Gastrocnemius medialis (tissue), 4 donors: ENCODE measurements around the gene ZNF507.

Experiments
- POLR2A ChIP-seq, 2 donors: fragments of 450-650 bp; IDR thresholded peaks; one replicate each; pipeline ENCODE4 v1.6.1; 2017; ENCODE audit warnings: antibody characterized with exemption in 2 of 2, mild to moderate bottlenecking in 2 of 2, moderate library complexity in 2 of 2
- TF ChIP-seq, protein P1 (sequence below), 5 experiments: fragments of 450-650 bp in 3 of 5; fragments of 200-600 bp in 2 of 5; sonication (generic) in 2 of 5; IDR thresholded peaks in 4 of 5; conservative IDR thresholded peaks in 1 of 5; 1 replicate in 4 of 5; 2 replicates in 1 of 5; pipeline ENCODE4 v1.5.1; 2016 to 2019; ENCODE audit warnings: antibody characterized with exemption in 5 of 5, mild to moderate bottlenecking in 3 of 5, moderate library complexity in 3 of 5

DNA sequence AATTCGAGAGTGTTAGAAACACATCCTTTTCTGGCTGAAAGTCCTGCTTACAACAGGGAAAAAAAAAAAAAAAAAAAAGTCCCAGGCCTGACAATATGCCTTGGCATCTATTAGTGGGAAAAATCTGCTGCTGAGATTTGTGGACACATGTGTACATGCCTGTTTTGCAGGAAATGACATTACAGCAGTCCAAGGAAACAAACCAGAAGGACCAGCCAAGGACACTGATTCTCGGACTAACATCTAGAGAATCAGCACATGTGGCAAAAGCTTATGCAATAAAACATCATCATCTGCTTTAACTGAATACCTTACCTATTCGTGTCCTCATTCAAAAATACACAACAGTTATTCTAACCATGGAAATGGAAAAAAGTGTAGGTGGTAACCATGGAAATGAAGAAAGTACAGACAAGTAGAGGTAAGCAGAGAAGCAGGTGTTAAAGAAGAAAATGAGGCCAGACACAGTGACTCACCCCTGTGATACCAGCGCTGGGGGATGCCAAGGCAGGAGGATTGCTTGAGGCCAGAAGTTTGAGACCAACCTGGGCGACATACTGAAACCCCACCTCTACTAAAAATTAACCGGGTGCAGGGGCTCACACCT, 50.7 kb downstream of the ZNF507 start:
- TF ChIP-seq, protein P1, sequence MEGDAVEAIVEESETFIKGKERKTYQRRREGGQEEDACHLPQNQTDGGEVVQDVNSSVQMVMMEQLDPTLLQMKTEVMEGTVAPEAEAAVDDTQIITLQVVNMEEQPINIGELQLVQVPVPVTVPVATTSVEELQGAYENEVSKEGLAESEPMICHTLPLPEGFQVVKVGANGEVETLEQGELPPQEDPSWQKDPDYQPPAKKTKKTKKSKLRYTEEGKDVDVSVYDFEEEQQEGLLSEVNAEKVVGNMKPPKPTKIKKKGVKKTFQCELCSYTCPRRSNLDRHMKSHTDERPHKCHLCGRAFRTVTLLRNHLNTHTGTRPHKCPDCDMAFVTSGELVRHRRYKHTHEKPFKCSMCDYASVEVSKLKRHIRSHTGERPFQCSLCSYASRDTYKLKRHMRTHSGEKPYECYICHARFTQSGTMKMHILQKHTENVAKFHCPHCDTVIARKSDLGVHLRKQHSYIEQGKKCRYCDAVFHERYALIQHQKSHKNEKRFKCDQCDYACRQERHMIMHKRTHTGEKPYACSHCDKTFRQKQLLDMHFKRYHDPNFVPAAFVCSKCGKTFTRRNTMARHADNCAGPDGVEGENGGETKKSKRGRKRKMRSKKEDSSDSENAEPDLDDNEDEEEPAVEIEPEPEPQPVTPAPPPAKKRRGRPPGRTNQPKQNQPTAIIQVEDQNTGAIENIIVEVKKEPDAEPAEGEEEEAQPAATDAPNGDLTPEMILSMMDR (IDR thresholded peaks at IDR 0.05 in 4 of 5, conservative IDR thresholded peaks at IDR 0.05 in 1 of 5) = no peak
- TF ChIP-seq POLR2A (IDR thresholded peaks at IDR 0.05) = no peak
